GM18507 (cell line): ENCODE results near the gene ABHD17A.

Source experiments
- DNase-seq: peaks from one replicate; pipeline ENCODE4 v3.0.0; 2011; ENCODE audit warnings: low read depth; ENCODE audit not compliant: insufficient read length; ENCODE audit errors: extremely low spot score
- FAIRE-seq: peaks from 2 replicates; lab custom pipeline; 2011; peaks lifted over from hg19 to GRCh38; lab: Jason Lieb, UNC

ABHD17A gene

GRCh38 chr19:1885398-1886119 lies at the start of gene ABHD17A:
Gene ABHD17A (minus strand): TSS chr19:1885496. CDS start chr19:1881566, 3,930 bp downstream.
- DNase-seq (peak; percentile 94), FAIRE-seq (peak; percentile 95)

- DNase-seq, result no peak
- FAIRE-seq, result no peak
Observed at GRCh38 chr19:1933942-1934341, 48.6 kb upstream of the ABHD17A start.

- FAIRE-seq, result no peak
Observed at GRCh38 chr19:1933244-1933643, 47.9 kb upstream of the ABHD17A start.

GRCh38 chr19:1932395-1932794 lies 47.1 kb upstream of the ABHD17A start:
- no peak for FAIRE-seq
- DNase-seq, result no peak

More at GRCh38 chr19:1933244-1933643, 47.9 kb upstream of the ABHD17A start:
- DNase-seq, result no peak

- FAIRE-seq (no peak), DNase-seq (no peak)
Observed at GRCh38 chr19:1931445-1931844, 46.1 kb upstream of the ABHD17A start.

- FAIRE-seq, result peak; percentile 72
Observed at GRCh38 chr19:1929021-1929742, 43.9 kb upstream of the ABHD17A start.

GRCh38 chr19:1925544-1925943 lies 40.2 kb upstream of the ABHD17A start:
- FAIRE-seq, result no peak
- DNase-seq, result no peak

More at GRCh38 chr19:1929021-1929742, 43.9 kb upstream of the ABHD17A start:
- no peak for DNase-seq

- FAIRE-seq (no peak), DNase-seq (no peak)
Observed at GRCh38 chr19:1924320-1924961, 39.1 kb upstream of the ABHD17A start.

GRCh38 chr19:1923319-1923718 lies 38.0 kb upstream of the ABHD17A start:
- FAIRE-seq (peak; percentile 64), DNase-seq (no peak)

GRCh38 chr19:1922803-1923202 lies 37.5 kb upstream of the ABHD17A start:
- FAIRE-seq, result no peak
- DNase-seq, result no peak

- FAIRE-seq (peak; percentile 88), DNase-seq (no peak)
Observed at GRCh38 chr19:1921825-1922224, 36.5 kb upstream of the ABHD17A start.

- FAIRE-seq (no peak), DNase-seq (no peak)
Observed at GRCh38 chr19:1921326-1921725, 36.0 kb upstream of the ABHD17A start.

GRCh38 chr19:1920644-1921043 lies 35.3 kb upstream of the ABHD17A start:
- DNase-seq (no peak), FAIRE-seq (no peak)

GRCh38 chr19:1918975-1919374 lies 33.7 kb upstream of the ABHD17A start:
- no peak for DNase-seq
- no peak for FAIRE-seq

- no peak for FAIRE-seq
- no peak for DNase-seq
Observed at GRCh38 chr19:1917926-1918325, 32.6 kb upstream of the ABHD17A start.

- no peak for DNase-seq
- no peak for FAIRE-seq
Observed at GRCh38 chr19:1917146-1917545, 31.9 kb upstream of the ABHD17A start.

GRCh38 chr19:1914826-1915341 lies 29.6 kb upstream of the ABHD17A start:
- DNase-seq, result no peak
- FAIRE-seq, result no peak

- FAIRE-seq (no peak), DNase-seq (no peak)
Observed at GRCh38 chr19:1913781-1914577, 28.7 kb upstream of the ABHD17A start.

- DNase-seq (no peak), FAIRE-seq (no peak)
Observed at GRCh38 chr19:1912760-1913505, 27.6 kb upstream of the ABHD17A start.
